ENCODE results near the gene RRP15.

The RRP15 gene

GRCh38 chr1:218374401-218375353 is 89.6 kb downstream of the RRP15 start:
- in situ Hi-C loops (cut with HindIII; ENCODE audit: low pct_unique_long_range_greater_than_20kb, low sequenced_read_pairs): no loop called here
- no peak for DNase-seq (ENCODE audit: low read depth in 1 of 2, low spot score in 1 of 2)
- no peak for TF ChIP-seq JUND (IDR thresholded peaks at IDR 0.05; ENCODE audit: low read depth)

GRCh38 chr1:218376722-218377121 is 91.6 kb downstream of the RRP15 start:
- in situ Hi-C loops (cut with HindIII; ENCODE audit: low pct_unique_long_range_greater_than_20kb, low sequenced_read_pairs): no loop called here
- no peak for TF ChIP-seq JUND (IDR thresholded peaks at IDR 0.05; ENCODE audit: low read depth)
- DNase-seq (ENCODE audit: low read depth in 1 of 2, low spot score in 1 of 2): no peak

- in situ Hi-C loops (cut with HindIII; ENCODE audit: low pct_unique_long_range_greater_than_20kb, low sequenced_read_pairs): no loop called here
- peak in 1 of 2 experiments; percentile 69 for DNase-seq (ENCODE audit: low read depth in 1 of 2, low spot score in 1 of 2)
- peak; percentile 73 for TF ChIP-seq JUND (IDR thresholded peaks at IDR 0.05; ENCODE audit: low read depth)
Observed at GRCh38 chr1:218377143-218377660, 92.1 kb downstream of the RRP15 start.

GRCh38 chr1:218380125-218380977 is 95.3 kb downstream of the RRP15 start:
- TF ChIP-seq JUND (IDR thresholded peaks at IDR 0.05; ENCODE audit: low read depth): peak; percentile 98
- peak in 1 of 2 experiments; percentile 94 for DNase-seq (ENCODE audit: low read depth in 1 of 2, low spot score in 1 of 2)
- in situ Hi-C loops (cut with HindIII; ENCODE audit: low pct_unique_long_range_greater_than_20kb, low sequenced_read_pairs): no loop called here

GRCh38 chr1:218382261-218382660 is 97.2 kb downstream of the RRP15 start:
- in situ Hi-C loops (cut with HindIII; ENCODE audit: low pct_unique_long_range_greater_than_20kb, low sequenced_read_pairs): no loop called here
- TF ChIP-seq JUND (IDR thresholded peaks at IDR 0.05; ENCODE audit: low read depth): no peak
- no peak for DNase-seq (ENCODE audit: low read depth in 1 of 2, low spot score in 1 of 2)

GRCh38 chr1:218383051-218383450 is 98.0 kb downstream of the RRP15 start:
- no peak for TF ChIP-seq JUND (IDR thresholded peaks at IDR 0.05; ENCODE audit: low read depth)
- no peak for DNase-seq (ENCODE audit: low read depth in 1 of 2, low spot score in 1 of 2)
- in situ Hi-C loops (cut with HindIII; ENCODE audit: low pct_unique_long_range_greater_than_20kb, low sequenced_read_pairs): no loop called here

GRCh38 chr1:218383681-218384080 is 98.6 kb downstream of the RRP15 start:
- no peak for TF ChIP-seq JUND (IDR thresholded peaks at IDR 0.05; ENCODE audit: low read depth)
- in situ Hi-C loops (cut with HindIII; ENCODE audit: low pct_unique_long_range_greater_than_20kb, low sequenced_read_pairs): no loop called here
- DNase-seq (ENCODE audit: low read depth in 1 of 2, low spot score in 1 of 2): no peak

GRCh38 chr1:218384581-218384993 is 99.5 kb downstream of the RRP15 start:
- TF ChIP-seq JUND (IDR thresholded peaks at IDR 0.05; ENCODE audit: low read depth): no peak
- no peak for DNase-seq (ENCODE audit: low read depth in 1 of 2, low spot score in 1 of 2)
- in situ Hi-C loops (cut with HindIII; ENCODE audit: low pct_unique_long_range_greater_than_20kb, low sequenced_read_pairs): no loop called here

All from T47D (cell line).